ENCODE measurements around the gene CTLA4.

The CTLA4 gene

DNA sequence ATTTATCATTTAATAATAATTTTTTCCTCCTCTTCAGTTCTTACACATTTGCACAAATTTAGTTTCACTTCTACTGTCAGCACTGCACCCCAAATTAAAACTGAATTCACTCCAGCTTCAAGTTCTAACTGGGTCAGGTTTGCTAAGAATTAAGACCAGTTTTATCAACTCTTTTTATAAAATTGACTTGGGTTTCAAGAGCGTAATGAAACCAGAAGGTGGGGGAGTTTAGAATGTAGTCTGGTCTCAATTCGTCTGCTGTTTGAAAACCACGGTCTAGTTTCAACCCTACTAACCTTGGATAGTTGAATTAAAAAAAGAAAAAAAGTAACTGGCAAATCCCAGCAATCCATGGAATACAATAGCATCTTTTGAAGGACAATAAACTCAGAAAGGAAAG is 14.3 kb upstream of the CTLA4 start:
- H3K4me3 ChIP-seq (ENCODE audit: low read depth, low read length), result no peak overlapping the region
- ChIA-PET CTCF (no interaction called here), POLR2A (no interaction called here)
- TF ChIP-seq, protein P1, sequence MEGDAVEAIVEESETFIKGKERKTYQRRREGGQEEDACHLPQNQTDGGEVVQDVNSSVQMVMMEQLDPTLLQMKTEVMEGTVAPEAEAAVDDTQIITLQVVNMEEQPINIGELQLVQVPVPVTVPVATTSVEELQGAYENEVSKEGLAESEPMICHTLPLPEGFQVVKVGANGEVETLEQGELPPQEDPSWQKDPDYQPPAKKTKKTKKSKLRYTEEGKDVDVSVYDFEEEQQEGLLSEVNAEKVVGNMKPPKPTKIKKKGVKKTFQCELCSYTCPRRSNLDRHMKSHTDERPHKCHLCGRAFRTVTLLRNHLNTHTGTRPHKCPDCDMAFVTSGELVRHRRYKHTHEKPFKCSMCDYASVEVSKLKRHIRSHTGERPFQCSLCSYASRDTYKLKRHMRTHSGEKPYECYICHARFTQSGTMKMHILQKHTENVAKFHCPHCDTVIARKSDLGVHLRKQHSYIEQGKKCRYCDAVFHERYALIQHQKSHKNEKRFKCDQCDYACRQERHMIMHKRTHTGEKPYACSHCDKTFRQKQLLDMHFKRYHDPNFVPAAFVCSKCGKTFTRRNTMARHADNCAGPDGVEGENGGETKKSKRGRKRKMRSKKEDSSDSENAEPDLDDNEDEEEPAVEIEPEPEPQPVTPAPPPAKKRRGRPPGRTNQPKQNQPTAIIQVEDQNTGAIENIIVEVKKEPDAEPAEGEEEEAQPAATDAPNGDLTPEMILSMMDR (IDR thresholded peaks at IDR 0.05; ENCODE audit: insufficient read depth, low read length, missing control alignments), result no peak
- no peak for DNase-seq (ENCODE audit: low read depth, low spot score)

DNA sequence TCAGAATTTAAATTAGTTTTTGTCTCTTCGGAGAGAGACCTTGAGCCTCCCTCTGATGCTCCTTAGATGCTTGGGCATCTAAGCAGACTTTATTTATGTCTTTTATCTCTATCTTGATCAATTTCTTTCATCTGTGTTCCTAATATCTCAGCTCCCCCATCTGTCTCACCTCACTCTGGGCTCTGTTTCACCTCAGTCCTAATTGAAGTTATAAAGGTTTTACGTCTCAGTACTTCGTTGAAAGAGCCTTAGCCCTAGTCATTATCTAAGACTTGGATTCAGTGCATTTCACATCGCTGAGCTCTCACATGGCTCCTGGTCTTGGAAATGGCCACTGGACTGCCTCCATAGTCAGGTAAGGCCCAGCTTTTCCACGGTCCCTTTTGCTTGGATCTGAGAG is 13.8 kb upstream of the CTLA4 start:
- H3K4me3 ChIP-seq (ENCODE audit: low read depth, low read length), result no peak overlapping the region
- ChIA-PET CTCF (no interaction called here), POLR2A (no interaction called here)
- DNase-seq (ENCODE audit: low read depth, low spot score), result no peak
- TF ChIP-seq, protein P1 (IDR thresholded peaks at IDR 0.05; ENCODE audit: insufficient read depth, low read length, missing control alignments), result no peak

DNA sequence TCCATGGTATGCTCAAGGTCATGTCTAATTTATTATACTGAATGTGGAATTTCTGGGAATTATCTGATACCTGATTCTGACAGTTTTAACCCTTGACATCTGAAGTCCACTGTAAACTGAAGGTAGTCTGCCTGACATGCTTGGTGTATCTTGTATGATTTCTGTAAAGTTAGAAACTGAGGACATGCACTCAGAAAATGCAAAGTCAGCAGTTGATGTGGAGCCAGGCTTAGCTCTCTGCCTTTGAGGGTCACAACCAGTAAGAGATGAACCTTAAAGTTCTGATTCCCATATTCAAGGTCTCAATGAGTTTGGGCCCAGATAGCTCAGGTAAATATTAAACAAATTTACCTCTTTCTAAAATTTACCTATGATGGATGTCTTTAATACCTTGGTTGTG is 12.3 kb upstream of the CTLA4 start:
- ChIA-PET POLR2A (no interaction called here), CTCF (no interaction called here)
- no peak for DNase-seq (ENCODE audit: low read depth, low spot score)
- no peak overlapping the region for H3K4me3 ChIP-seq (ENCODE audit: low read depth, low read length)
- TF ChIP-seq, protein P1 (IDR thresholded peaks at IDR 0.05; ENCODE audit: insufficient read depth, low read length, missing control alignments), result no peak

- TF ChIP-seq, protein P1 (IDR thresholded peaks at IDR 0.05; ENCODE audit: insufficient read depth, low read length, missing control alignments), result no peak
- CTCF ChIA-PET, result no interaction called here
- H3K4me3 ChIP-seq (ENCODE audit: low read depth, low read length), result no peak overlapping the region
- DNase-seq (ENCODE audit: low read depth, low spot score), result no peak
- POLR2A ChIA-PET, result no interaction called here
Measured at GRCh38 chr2:203857656-203858055, 9.9 kb upstream of the CTLA4 start.

DNA sequence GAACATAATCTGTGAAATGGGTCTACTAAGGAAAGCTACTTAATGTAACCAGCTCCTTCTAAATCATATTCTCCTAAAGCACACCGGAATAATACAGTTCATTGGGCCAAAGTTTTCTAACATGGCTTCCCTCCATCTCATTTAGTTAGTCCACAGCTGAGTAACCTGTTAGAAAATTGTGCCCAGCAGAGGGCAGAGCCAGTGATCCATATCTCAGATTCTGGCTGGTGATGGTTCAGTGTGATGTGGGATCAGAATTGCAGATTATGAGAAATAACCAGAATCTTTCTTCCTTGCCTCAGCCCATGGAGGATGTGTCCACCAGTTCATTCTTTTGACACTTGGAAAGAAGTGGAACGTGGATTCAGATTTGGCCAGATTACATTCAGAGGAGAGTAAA is 9.4 kb upstream of the CTLA4 start:
- H3K4me3 ChIP-seq (ENCODE audit: low read depth, low read length), result no peak overlapping the region
- no peak for DNase-seq (ENCODE audit: low read depth, low spot score)
- POLR2A ChIA-PET, result no interaction called here
- CTCF ChIA-PET, result no interaction called here
- TF ChIP-seq, protein P1 (IDR thresholded peaks at IDR 0.05; ENCODE audit: insufficient read depth, low read length, missing control alignments), result no peak

DNA sequence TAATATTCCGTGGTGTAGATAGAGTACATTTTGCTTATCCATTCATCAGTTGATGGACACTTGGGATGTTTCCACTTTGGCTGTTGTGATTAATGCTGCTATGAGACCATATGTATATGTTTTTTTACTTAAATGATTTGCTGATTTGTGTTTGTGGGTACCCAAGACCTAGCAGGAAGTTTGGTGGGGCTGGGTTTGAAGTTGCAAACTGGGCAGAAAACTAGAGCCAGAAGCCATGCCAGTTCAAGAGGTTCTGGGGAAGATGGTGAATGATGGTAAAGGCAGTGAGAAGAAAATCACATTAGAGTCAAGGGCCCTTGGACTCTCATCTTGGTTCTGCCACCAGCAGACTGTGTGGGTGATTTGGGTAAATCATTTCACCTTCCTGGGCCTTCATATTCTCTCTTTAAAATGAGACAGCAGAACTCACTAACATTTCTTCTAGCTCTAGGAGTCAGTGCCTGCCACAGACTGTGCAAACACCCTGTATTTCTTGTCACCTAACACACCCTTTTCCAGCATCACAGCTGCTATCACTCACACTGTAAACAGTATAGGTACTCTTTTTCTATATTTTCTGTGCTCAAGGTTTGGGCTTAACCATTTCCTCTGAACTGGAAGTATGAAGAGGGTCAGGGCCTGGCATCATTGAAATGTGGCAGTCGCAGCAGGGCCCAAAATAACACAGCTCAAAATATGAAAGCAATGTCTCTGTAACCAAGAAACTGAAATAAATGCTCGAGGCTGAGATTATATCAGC is 8.4 kb upstream of the CTLA4 start:
- no peak overlapping the region for H3K4me3 ChIP-seq (ENCODE audit: low read depth, low read length)
- TF ChIP-seq, protein P1 (IDR thresholded peaks at IDR 0.05; ENCODE audit: insufficient read depth, low read length, missing control alignments), result no peak
- DNase-seq (ENCODE audit: low read depth, low spot score), result no peak
- POLR2A ChIA-PET, result no interaction called here
- CTCF ChIA-PET, result interaction anchor here (0.6 kb wide), 1 partner anchor 40 kb away, joined by 3 read pairs; no protein-coding TSS in a partner anchor

Data from AG04449 (cell line).